Ishikawa (cell line): ENCODE results near the gene SOS2.

Experiments
- CEBPB ChIP-seq: IDR thresholded peaks from 2 replicates; pipeline ENCODE4 v1.6.1; 2012
- CREB1 ChIP-seq: IDR thresholded peaks from 2 replicates; pipeline ENCODE4 v1.6.1; 2012; ENCODE audit warnings: low read depth
- EGR1 ChIP-seq: IDR thresholded peaks from 2 replicates; pipeline ENCODE4 v1.6.1; 2012
- EP300 ChIP-seq: IDR thresholded peaks from 2 replicates; pipeline ENCODE4 v1.6.1; 2012; ENCODE audit warnings: borderline replicate concordance
- FOXM1 ChIP-seq: IDR thresholded peaks from 2 replicates; pipeline ENCODE4 v1.6.1; 2012; ENCODE audit warnings: low read depth, borderline replicate concordance
- NFIC ChIP-seq: IDR thresholded peaks from 2 replicates; pipeline ENCODE4 v1.6.1; 2012
- RAD21 ChIP-seq: IDR thresholded peaks from 2 replicates; pipeline ENCODE4 v1.6.1; 2012; ENCODE audit warnings: low read depth
- TAF1 ChIP-seq: IDR thresholded peaks from 2 replicates; pipeline ENCODE4 v1.6.1; 2012; ENCODE audit warnings: low read depth, mild to moderate bottlenecking
- TCF12 ChIP-seq: IDR thresholded peaks from 2 replicates; pipeline ENCODE4 v1.6.1; 2012; ENCODE audit warnings: low read depth
- TEAD4 ChIP-seq: IDR thresholded peaks from 2 replicates; pipeline ENCODE4 v1.6.1; 2012
- YY1 ChIP-seq: IDR thresholded peaks from 2 replicates; pipeline ENCODE4 v1.6.1; 2012; ENCODE audit warnings: low read depth
- ZBTB7A ChIP-seq: IDR thresholded peaks from 2 replicates; pipeline ENCODE4 v1.6.1; 2012; ENCODE audit warnings: low read depth
- TF ChIP-seq, protein P1 (sequence below): IDR thresholded peaks from 2 replicates; pipeline ENCODE4 v1.6.1; 2012
- TF ChIP-seq, protein P2 (sequence below): IDR thresholded peaks from 2 replicates; pipeline ENCODE4 v1.6.1; 2012; ENCODE audit warnings: low read depth, mild to moderate bottlenecking
- TF ChIP-seq, protein P3 (sequence below): IDR thresholded peaks from 2 replicates; pipeline ENCODE4 v1.6.1; 2012

SOS2 gene

DNA sequence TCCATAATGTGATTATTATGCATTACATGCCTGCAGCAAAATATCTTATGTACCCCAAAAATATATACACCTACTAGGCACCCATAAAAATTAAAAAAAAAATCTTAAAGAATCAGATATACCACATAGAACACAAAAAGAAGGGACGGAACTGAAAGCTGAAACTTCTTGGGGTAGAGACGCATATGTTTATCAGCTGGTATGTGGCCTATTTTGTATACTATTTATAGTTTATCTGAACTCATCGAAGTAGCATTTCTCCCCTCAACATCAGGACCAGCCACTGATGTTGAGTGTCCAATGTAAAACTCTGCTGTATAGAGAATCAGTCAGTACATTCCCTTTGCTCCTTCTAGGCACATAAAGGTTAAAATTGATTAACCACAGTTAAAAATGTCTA is 22.9 kb upstream of the SOS2 start:
- no peak for TF ChIP-seq NFIC
- TF ChIP-seq, protein P1, sequence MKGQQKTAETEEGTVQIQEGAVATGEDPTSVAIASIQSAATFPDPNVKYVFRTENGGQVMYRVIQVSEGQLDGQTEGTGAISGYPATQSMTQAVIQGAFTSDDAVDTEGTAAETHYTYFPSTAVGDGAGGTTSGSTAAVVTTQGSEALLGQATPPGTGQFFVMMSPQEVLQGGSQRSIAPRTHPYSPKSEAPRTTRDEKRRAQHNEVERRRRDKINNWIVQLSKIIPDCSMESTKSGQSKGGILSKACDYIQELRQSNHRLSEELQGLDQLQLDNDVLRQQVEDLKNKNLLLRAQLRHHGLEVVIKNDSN, result no peak
- no peak for TF ChIP-seq TAF1
- no peak for TF ChIP-seq ZBTB7A
- no peak for TF ChIP-seq CREB1
- no peak for TF ChIP-seq CEBPB
- TF ChIP-seq, protein P2, sequence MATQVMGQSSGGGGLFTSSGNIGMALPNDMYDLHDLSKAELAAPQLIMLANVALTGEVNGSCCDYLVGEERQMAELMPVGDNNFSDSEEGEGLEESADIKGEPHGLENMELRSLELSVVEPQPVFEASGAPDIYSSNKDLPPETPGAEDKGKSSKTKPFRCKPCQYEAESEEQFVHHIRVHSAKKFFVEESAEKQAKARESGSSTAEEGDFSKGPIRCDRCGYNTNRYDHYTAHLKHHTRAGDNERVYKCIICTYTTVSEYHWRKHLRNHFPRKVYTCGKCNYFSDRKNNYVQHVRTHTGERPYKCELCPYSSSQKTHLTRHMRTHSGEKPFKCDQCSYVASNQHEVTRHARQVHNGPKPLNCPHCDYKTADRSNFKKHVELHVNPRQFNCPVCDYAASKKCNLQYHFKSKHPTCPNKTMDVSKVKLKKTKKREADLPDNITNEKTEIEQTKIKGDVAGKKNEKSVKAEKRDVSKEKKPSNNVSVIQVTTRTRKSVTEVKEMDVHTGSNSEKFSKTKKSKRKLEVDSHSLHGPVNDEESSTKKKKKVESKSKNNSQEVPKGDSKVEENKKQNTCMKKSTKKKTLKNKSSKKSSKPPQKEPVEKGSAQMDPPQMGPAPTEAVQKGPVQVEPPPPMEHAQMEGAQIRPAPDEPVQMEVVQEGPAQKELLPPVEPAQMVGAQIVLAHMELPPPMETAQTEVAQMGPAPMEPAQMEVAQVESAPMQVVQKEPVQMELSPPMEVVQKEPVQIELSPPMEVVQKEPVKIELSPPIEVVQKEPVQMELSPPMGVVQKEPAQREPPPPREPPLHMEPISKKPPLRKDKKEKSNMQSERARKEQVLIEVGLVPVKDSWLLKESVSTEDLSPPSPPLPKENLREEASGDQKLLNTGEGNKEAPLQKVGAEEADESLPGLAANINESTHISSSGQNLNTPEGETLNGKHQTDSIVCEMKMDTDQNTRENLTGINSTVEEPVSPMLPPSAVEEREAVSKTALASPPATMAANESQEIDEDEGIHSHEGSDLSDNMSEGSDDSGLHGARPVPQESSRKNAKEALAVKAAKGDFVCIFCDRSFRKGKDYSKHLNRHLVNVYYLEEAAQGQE, result no peak
- TF ChIP-seq EP300, result no peak
- TF ChIP-seq FOXM1, result no peak
- no peak for TF ChIP-seq TCF12

DNA sequence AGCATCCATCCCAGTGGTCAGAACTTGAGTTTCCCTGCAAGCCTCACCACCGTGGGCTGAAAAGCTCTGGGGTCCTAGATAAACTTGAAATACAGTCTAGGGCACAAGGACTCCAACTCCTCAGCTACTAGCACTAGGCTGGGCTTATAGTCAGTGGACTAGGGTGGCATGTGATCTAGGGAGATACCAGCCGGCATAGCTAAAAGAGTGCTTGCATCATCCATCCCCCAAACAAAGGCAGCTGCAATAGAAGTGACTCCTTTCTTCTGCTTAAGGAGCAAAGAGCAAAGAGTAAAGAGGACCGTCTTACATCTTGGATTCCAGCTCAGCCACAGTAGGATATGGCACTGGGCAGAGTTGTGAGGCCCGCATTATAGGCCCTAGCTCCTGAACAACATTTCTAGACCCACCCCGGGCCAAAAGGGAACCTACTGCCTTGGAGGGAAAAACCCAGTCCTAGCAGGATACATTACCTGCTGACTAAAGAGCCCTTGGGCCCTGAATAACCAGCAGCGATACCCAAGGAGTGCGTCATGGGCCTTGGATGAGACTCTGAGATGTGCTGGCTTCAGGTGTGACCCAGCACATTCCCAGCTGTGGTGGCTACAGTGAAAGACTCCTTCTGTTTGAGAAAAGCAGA is 17.9 kb upstream of the SOS2 start:
- TF ChIP-seq TCF12 (no peak), EP300 (no peak), CREB1 (no peak), ZBTB7A (no peak), TAF1 (no peak)
- TF ChIP-seq, protein P1, result no peak

DNA sequence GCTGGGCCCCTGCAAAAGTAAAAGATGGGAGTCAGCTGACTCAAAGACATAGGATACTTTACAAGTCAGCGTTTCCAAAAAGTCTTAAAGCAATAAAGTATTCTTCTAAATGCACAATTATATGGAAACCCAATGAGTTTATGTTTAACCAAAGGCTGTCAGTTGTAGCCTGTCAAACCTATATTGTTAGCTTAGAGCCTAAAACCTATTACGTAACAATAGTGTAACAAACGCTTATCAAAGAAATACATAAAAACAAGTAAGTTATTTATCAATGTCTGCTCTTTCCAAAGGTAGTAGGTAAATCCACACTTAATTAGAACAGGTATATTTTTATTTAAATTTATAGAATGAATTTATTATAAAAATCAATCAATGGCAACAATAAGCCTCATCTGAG is 15.9 kb upstream of the SOS2 start:
- TF ChIP-seq ZBTB7A (no peak), TCF12 (no peak), CEBPB (no peak), CREB1 (no peak), NFIC (no peak), FOXM1 (no peak), TAF1 (no peak)

DNA sequence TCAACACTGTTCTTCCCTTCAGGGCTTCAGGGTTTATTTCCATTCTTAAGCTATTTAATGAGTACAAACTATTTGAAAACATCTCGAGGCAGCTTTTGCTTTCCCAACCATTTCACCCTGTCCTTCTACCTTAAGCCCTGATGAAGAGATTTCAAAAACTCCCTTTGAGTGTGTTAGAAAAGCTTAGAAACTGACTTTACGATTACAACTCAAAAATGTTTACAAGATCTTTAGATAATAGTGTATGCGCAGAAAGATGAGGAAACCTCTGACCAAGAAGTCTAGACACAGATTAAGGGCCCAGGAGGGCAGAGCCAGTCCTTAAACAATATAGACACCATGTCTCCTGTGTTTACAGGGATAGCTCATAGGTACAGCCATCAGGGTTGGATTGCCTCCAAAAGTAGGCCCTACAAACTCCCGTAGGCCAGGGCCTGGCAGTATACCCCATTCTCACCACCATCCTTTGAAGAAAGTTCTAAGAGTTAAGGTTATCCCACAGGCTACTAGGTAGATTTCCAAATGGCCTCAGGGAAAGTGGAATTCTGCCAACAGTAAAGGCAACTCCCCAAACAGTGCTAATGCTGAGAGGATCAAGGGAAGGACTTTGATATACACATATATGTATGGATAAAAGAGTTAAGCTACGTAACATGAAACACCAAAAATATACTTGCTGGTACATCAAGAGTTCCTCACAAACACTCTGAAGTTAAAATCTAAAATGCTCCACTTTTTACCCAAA is 11.4 kb upstream of the SOS2 start:
- TF ChIP-seq, protein P2, result no peak
- TF ChIP-seq CREB1 (no peak), CEBPB (no peak), YY1 (no peak), FOXM1 (no peak), EGR1 (no peak), EP300 (no peak), TAF1 (no peak), TEAD4 (no peak), RAD21 (no peak)

DNA sequence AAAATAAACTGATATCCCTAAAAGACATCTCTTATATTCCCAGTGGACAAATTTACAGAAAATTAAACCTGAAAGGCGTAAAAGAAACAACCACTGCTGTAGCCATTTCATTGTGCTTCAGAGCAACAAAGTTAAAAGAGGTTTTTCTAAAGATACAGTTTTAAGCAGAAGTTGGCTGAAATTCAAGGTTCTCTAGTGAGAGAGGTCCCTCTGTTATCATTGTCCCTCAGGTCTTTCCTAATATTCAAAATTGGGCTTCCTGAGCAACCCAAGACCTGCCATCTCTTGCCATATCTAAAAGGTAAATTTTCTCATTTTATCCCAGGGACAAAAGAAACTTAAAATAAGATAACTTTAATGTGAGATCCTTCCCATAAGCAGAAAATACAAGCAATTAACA is 10.7 kb upstream of the SOS2 start:
- TF ChIP-seq, protein P1, result no peak
- TF ChIP-seq ZBTB7A, result no peak
- no peak for TF ChIP-seq TAF1
- no peak for TF ChIP-seq YY1
- no peak for TF ChIP-seq FOXM1
- TF ChIP-seq RAD21, result no peak
- no peak for TF ChIP-seq CEBPB
- no peak for TF ChIP-seq NFIC
- TF ChIP-seq TCF12, result no peak
- no peak for TF ChIP-seq EP300
- TF ChIP-seq CREB1, result no peak
- no peak for TF ChIP-seq EGR1
- no peak for TF ChIP-seq TEAD4
- TF ChIP-seq, protein P2, result no peak
- TF ChIP-seq, protein P3, sequence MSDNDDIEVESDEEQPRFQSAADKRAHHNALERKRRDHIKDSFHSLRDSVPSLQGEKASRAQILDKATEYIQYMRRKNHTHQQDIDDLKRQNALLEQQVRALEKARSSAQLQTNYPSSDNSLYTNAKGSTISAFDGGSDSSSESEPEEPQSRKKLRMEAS, result no peak
